Suprapubic skin (tissue), 4 donors: ENCODE results near the gene FOSL1. TPM values are rescaled to one million over a fixed set of nuclear protein-coding genes. Genes with fewer than 3 reads are reported as not detected.

Source experiments
- DNase-seq, 2 donors: peaks; one replicate each; pipeline ENCODE4 v3.0.0-alpha.2; 2019; ENCODE audit warnings: low spot score in 2 of 2
- H3K27ac ChIP-seq: fragments of 200-600 bp; sonication (generic); one replicate; pipeline ENCODE4 v1.5.1; 2019
- H3K27me3 ChIP-seq: fragments of 200-600 bp; sonication (generic); one replicate; pipeline ENCODE4 v1.5.1; 2019
- H3K36me3 ChIP-seq: fragments of 200-600 bp; sonication (generic); one replicate; pipeline ENCODE4 v1.5.1; 2019
- H3K4me1 ChIP-seq: fragments of 200-600 bp; sonication (generic); one replicate; pipeline ENCODE4 v1.5.1; 2019
- H3K4me3 ChIP-seq: fragments of 200-600 bp; sonication (generic); one replicate; pipeline ENCODE4 v1.5.1; 2019; ENCODE audit warnings: mild to moderate bottlenecking
- H3K9me3 ChIP-seq: fragments of 200-600 bp; sonication (generic); one replicate; pipeline ENCODE4 v1.5.1; 2019
- EP300 ChIP-seq: sonication (generic); formaldehyde crosslinking; IDR thresholded peaks from one replicate; pipeline ENCODE4 v1.6.1; 2017; ENCODE audit warnings: antibody characterized with exemption
- POLR2A ChIP-seq, 2 donors: fragments of 450-650 bp; IDR thresholded peaks; one replicate each; pipeline ENCODE4 v1.6.1; 2017; ENCODE audit warnings: antibody characterized with exemption in 2 of 2, mild to moderate bottlenecking in 2 of 2, moderate library complexity in 2 of 2
- POLR2AphosphoS5 ChIP-seq, 3 donors: sonication (generic); formaldehyde crosslinking; IDR thresholded peaks; one replicate each; pipeline ENCODE4 v1.6.1; 2017; ENCODE audit warnings: antibody characterized with exemption in 3 of 3
- WGBS: methylation state at CpG from one replicate; pipeline ENCODE4 v1.1.5; 2018; 5-methylcytosine and 5-hydroxymethylcytosine counted together
- total RNA-seq, 4 donors: library from RNA; depleted of rRNA; stranded (reverse); fragments of >200 nt; gene quantifications; one replicate each; pipeline ENCODE4 v1.1.0, GENCODE V29; 2016
- TF ChIP-seq, protein P1 (sequence below), 2 donors: fragments of 200-600 bp in 1 of 2; fragments of 450-650 bp in 1 of 2; sonication (generic) in 1 of 2; IDR thresholded peaks; one replicate each; pipeline ENCODE4 v1.5.1; 2016 to 2019; ENCODE audit warnings: antibody characterized with exemption in 2 of 2, mild to moderate bottlenecking in 1 of 2, moderate library complexity in 1 of 2

The FOSL1 gene
- total RNA-seq, 4 donors from 2014 or later = 5.0 to 118 (median 28.9) TPM

GRCh38 chr11:65866509-65867283, 33.5 kb downstream of the FOSL1 start:
- Histone ChIP-seq H3K9me3 (no peaks in the 10 kb centered on the region), H3K27me3 (no peaks in the 10 kb centered on the region), H3K4me1 (peaks cover 30% of the 10 kb centered on the region), H3K27ac (no peak overlapping the region), H3K36me3 (peaks cover 58% of the 10 kb centered on the region), H3K4me3 (no peak overlapping the region)
- TF ChIP-seq POLR2A (IDR thresholded peaks at IDR 0.05) = no peak
- TF ChIP-seq EP300 = no peak
- TF ChIP-seq, protein P1, sequence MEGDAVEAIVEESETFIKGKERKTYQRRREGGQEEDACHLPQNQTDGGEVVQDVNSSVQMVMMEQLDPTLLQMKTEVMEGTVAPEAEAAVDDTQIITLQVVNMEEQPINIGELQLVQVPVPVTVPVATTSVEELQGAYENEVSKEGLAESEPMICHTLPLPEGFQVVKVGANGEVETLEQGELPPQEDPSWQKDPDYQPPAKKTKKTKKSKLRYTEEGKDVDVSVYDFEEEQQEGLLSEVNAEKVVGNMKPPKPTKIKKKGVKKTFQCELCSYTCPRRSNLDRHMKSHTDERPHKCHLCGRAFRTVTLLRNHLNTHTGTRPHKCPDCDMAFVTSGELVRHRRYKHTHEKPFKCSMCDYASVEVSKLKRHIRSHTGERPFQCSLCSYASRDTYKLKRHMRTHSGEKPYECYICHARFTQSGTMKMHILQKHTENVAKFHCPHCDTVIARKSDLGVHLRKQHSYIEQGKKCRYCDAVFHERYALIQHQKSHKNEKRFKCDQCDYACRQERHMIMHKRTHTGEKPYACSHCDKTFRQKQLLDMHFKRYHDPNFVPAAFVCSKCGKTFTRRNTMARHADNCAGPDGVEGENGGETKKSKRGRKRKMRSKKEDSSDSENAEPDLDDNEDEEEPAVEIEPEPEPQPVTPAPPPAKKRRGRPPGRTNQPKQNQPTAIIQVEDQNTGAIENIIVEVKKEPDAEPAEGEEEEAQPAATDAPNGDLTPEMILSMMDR (IDR thresholded peaks at IDR 0.05) = no peak
- no peak for TF ChIP-seq POLR2AphosphoS5 (IDR thresholded peaks at IDR 0.05)
- no peak for DNase-seq
- WGBS = 83% methylated on average over 10 of the region's 21 CpGs

GRCh38 chr11:65865550-65866172, 34.5 kb downstream of the FOSL1 start:
- WGBS = 82% methylated on average over 3 of the region's 9 CpGs
- Histone ChIP-seq H3K27me3 (no peaks in the 10 kb centered on the region), H3K9me3 (no peaks in the 10 kb centered on the region), H3K4me1 (peaks cover 31% of the 10 kb centered on the region), H3K4me3 (no peak overlapping the region), H3K36me3 (peaks cover 58% of the 10 kb centered on the region), H3K27ac (no peak overlapping the region)
- TF ChIP-seq, protein P1 (IDR thresholded peaks at IDR 0.05) = no peak
- TF ChIP-seq POLR2A (IDR thresholded peaks at IDR 0.05) (no peak), POLR2AphosphoS5 (IDR thresholded peaks at IDR 0.05) (no peak), EP300 (no peak)
- DNase-seq = no peak

- H3K4me1 ChIP-seq = peaks cover 27% of the 10 kb centered on the region
- no peak overlapping the region for H3K4me3 ChIP-seq
- H3K36me3 ChIP-seq = peaks cover 58% of the 10 kb centered on the region
- DNase-seq = no peak
- TF ChIP-seq EP300 (no peak), POLR2AphosphoS5 (IDR thresholded peaks at IDR 0.05) (no peak), POLR2A (IDR thresholded peaks at IDR 0.05) (no peak)
- TF ChIP-seq, protein P1 (IDR thresholded peaks at IDR 0.05) = no peak
- WGBS = 84% methylated on average over 12 of the region's 18 CpGs
- H3K27ac ChIP-seq = no peak overlapping the region
- no peaks in the 10 kb centered on the region for H3K27me3 ChIP-seq
- no peaks in the 10 kb centered on the region for H3K9me3 ChIP-seq
Observed at GRCh38 chr11:65864706-65865471, 35.3 kb downstream of the FOSL1 start.

DNA sequence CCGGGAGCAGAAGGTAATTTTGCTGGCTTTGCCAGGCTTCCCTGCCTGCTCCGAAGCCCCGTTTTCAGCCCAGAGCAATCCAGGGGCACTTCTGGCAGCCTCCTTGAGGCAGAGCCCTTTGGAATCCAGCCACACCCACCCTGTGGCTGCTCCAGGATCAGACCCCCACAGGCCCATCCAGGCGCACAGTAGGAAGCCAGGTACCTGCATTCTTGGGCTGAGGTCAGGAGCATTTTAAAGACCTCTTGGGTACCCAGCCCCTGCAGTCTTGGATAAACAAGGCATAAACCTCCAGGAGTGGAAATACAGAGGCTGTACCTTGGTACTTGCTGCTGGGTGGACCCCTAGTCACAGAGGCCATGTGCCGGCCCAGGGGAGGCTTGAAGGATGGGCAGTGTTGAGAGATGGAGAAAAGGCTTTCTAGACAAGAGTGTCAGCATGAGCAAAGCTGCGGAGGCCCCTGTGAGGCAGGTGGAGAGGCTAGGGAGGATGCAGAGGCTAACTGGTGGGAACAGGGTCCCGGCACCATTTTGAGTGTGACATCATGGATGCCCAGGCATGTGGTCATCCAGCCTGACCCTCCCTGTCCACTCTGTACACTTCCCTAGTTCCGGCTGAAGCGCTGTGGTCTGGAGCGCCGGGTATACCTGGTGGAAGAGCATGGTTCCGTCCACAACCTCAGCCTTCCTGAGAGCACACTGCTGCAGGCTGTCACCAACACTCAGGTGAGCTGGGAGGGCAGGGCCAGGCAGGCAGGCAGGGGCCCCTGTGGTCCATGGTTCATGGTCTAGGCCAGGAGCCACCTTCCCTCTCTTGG, 36.1 kb downstream of the FOSL1 start:
- no peaks in the 10 kb centered on the region for H3K27me3 ChIP-seq
- DNase-seq = no peak
- TF ChIP-seq EP300 (no peak), POLR2A (IDR thresholded peaks at IDR 0.05) (no peak), POLR2AphosphoS5 (IDR thresholded peaks at IDR 0.05) (no peak)
- TF ChIP-seq, protein P1 (IDR thresholded peaks at IDR 0.05) = no peak
- no peaks in the 10 kb centered on the region for H3K9me3 ChIP-seq
- WGBS = 94% methylated on average over 8 of the region's 12 CpGs
- peaks cover 33% of the 10 kb centered on the region for H3K4me1 ChIP-seq
- H3K27ac ChIP-seq = no peak overlapping the region
- H3K36me3 ChIP-seq = peaks cover 58% of the 10 kb centered on the region
- H3K4me3 ChIP-seq = no peak overlapping the region
